ENCODE results near the gene CD53. TPM values are rescaled to one million over a fixed set of nuclear protein-coding genes. Genes with fewer than 3 reads are reported as not detected.

The CD53 gene
- total RNA-seq, 1 experiment from 2014 or later, result not detected

DNA sequence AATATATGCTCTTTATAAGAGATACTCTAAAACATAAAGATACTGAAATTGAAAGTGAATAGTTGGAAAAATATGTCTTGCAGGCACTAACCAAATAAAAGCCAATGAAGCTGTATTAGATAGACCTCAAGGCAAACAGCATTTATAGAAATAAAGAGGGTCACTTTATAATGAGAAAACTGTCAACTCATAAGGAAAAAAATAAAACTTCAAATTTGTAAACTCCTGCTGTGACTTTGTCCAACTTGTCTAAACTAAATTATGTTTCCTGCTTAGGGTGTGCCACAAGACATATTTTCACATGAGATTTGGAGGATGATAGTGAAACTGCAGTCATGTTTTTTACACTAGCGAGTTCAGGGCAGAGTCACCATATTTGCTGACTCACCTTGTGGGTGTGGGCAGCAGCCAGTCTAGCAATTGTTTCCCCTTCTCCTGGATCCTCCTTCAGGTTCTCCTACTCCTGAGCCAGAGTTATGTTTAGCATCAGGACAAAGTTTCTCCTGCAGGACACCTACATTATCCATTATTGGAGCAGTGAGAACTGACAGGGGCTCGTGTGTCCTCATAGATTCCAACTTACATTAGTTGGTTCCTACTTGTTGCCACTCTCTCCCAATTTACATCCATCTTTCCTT lies 43.8 kb downstream of the CD53 start:
- H3K27me3 ChIP-seq (replicated peaks; ENCODE audit: control insufficient read depth, insufficient read depth, low read length), result no peaks in the 10 kb centered on the region
- BruUV-seq (replicated peaks), result no TSS peak
- H3K36me3 ChIP-seq (ENCODE audit: control insufficient read depth, insufficient read depth, low read length), result no peaks in the 10 kb centered on the region
- H3K4me3 Mint-ChIP-seq (ENCODE audit: unreplicated experiment), result no peak overlapping the region
- peaks cover 7% of the 10 kb centered on the region for H3K4me1 Mint-ChIP-seq (ENCODE audit: low read depth, unreplicated experiment)
- intact Hi-C loops (cut with micrococcal nuclease; ENCODE audit: unreplicated experiment), result no loop called here
- no peaks in the 10 kb centered on the region for H3K9me3 ChIP-seq
- no peak for DNase-seq
- ChIA-PET POLR2A (no interaction called here), CTCF (no interaction called here)
- H3K27me3 Mint-ChIP-seq (ENCODE audit: insufficient read depth, unreplicated experiment), result no peaks in the 10 kb centered on the region
- no peak overlapping the region for H3K4me3 ChIP-seq (ENCODE audit: low read depth, low read length)
- no peaks in the 10 kb centered on the region for H3K9me3 Mint-ChIP-seq (ENCODE audit: unreplicated experiment)
- no peaks in the 10 kb centered on the region for H3K36me3 Mint-ChIP-seq (ENCODE audit: insufficient read depth, unreplicated experiment)
- no peak overlapping the region for H3K27ac Mint-ChIP-seq (ENCODE audit: unreplicated experiment)
- no peaks in the 10 kb centered on the region for H3K4me1 ChIP-seq
- TF ChIP-seq, protein P1, sequence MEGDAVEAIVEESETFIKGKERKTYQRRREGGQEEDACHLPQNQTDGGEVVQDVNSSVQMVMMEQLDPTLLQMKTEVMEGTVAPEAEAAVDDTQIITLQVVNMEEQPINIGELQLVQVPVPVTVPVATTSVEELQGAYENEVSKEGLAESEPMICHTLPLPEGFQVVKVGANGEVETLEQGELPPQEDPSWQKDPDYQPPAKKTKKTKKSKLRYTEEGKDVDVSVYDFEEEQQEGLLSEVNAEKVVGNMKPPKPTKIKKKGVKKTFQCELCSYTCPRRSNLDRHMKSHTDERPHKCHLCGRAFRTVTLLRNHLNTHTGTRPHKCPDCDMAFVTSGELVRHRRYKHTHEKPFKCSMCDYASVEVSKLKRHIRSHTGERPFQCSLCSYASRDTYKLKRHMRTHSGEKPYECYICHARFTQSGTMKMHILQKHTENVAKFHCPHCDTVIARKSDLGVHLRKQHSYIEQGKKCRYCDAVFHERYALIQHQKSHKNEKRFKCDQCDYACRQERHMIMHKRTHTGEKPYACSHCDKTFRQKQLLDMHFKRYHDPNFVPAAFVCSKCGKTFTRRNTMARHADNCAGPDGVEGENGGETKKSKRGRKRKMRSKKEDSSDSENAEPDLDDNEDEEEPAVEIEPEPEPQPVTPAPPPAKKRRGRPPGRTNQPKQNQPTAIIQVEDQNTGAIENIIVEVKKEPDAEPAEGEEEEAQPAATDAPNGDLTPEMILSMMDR (IDR thresholded peaks at IDR 0.05; ENCODE audit: insufficient read depth in 1 of 2, low read depth in 1 of 2, low read length in 1 of 2, severe bottlenecking in 1 of 2, unreplicated experiment in 1 of 2), result no peak

DNA sequence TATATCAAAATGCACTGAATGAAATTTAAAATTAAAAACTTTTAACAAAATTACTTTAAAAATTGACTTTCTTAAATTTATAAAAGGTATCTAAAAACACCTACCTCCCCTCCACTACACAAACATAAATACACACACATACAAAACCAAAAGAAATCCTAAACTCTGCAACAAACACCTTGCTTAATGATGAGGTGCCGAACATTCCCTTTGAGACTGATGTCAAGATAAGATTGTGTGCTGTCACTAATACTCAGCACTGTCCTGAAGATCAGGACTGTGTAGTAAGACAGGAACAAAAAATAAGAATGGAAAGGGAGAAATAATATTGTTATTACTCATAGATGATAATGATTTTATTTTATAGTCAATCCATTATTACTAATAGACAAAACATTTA lies 45.1 kb downstream of the CD53 start:
- no peaks in the 10 kb centered on the region for H3K9me3 ChIP-seq
- Mint-ChIP-seq H3K9me3 (ENCODE audit: unreplicated experiment) (no peaks in the 10 kb centered on the region), H3K27me3 (ENCODE audit: insufficient read depth, unreplicated experiment) (no peaks in the 10 kb centered on the region), H3K4me1 (ENCODE audit: low read depth, unreplicated experiment) (peaks cover 7% of the 10 kb centered on the region), H3K4me3 (ENCODE audit: unreplicated experiment) (no peak overlapping the region), H3K36me3 (ENCODE audit: insufficient read depth, unreplicated experiment) (no peaks in the 10 kb centered on the region), H3K27ac (ENCODE audit: unreplicated experiment) (no peak overlapping the region)
- ChIA-PET POLR2A (no interaction called here), CTCF (no interaction called here)
- no peaks in the 10 kb centered on the region for H3K36me3 ChIP-seq (ENCODE audit: control insufficient read depth, insufficient read depth, low read length)
- TF ChIP-seq, protein P1 (IDR thresholded peaks at IDR 0.05; ENCODE audit: insufficient read depth in 1 of 2, low read depth in 1 of 2, low read length in 1 of 2, severe bottlenecking in 1 of 2, unreplicated experiment in 1 of 2), result no peak
- H3K27me3 ChIP-seq (replicated peaks; ENCODE audit: control insufficient read depth, insufficient read depth, low read length), result no peaks in the 10 kb centered on the region
- no peak for DNase-seq
- no TSS peak for BruUV-seq (replicated peaks)
- intact Hi-C loops (cut with micrococcal nuclease; ENCODE audit: unreplicated experiment), result no loop called here
- no peaks in the 10 kb centered on the region for H3K4me1 ChIP-seq
- no peak overlapping the region for H3K4me3 ChIP-seq (ENCODE audit: low read depth, low read length)

DNA sequence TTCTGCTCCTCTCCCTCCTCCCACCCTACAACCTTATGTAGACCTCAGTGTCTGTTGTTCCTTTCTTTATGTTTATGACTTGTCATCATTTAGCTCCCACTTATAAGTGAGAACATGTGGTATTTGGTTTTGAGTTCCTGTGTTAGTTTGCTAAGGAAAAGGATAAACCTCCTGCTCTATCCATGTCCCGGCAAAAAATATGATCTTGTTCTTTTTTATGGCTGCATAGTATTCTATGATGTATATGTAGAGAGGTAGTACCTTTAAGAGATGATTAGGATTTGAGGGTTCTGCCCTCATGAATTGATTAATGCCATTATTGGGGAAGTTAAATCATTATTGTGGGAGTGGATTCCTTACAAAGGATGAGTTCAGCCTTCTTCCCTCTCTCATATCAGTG lies 49.0 kb downstream of the CD53 start:
- CTCF ChIA-PET, result no interaction called here

More for the DNA sequence above, 49.0 kb downstream of the CD53 start:
- H3K4me3 Mint-ChIP-seq (ENCODE audit: unreplicated experiment), result no peak overlapping the region
- H3K4me1 Mint-ChIP-seq (ENCODE audit: low read depth, unreplicated experiment), result peaks cover 7% of the 10 kb centered on the region
- POLR2A ChIA-PET, result no interaction called here
- Histone ChIP-seq H3K27me3 (replicated peaks; ENCODE audit: control insufficient read depth, insufficient read depth, low read length) (no peaks in the 10 kb centered on the region), H3K4me1 (no peaks in the 10 kb centered on the region), H3K36me3 (ENCODE audit: control insufficient read depth, insufficient read depth, low read length) (no peaks in the 10 kb centered on the region), H3K9me3 (no peaks in the 10 kb centered on the region), H3K4me3 (ENCODE audit: low read depth, low read length) (no peak overlapping the region)
- no TSS peak for BruUV-seq (replicated peaks)
- no peaks in the 10 kb centered on the region for H3K9me3 Mint-ChIP-seq (ENCODE audit: unreplicated experiment)
- no peak for DNase-seq
- intact Hi-C loops (cut with micrococcal nuclease; ENCODE audit: unreplicated experiment), result no loop called here
- no peak overlapping the region for H3K27ac Mint-ChIP-seq (ENCODE audit: unreplicated experiment)
- TF ChIP-seq, protein P1 (IDR thresholded peaks at IDR 0.05; ENCODE audit: insufficient read depth in 1 of 2, low read depth in 1 of 2, low read length in 1 of 2, severe bottlenecking in 1 of 2, unreplicated experiment in 1 of 2), result no peak
- H3K27me3 Mint-ChIP-seq (ENCODE audit: insufficient read depth, unreplicated experiment), result no peaks in the 10 kb centered on the region
- H3K36me3 Mint-ChIP-seq (ENCODE audit: insufficient read depth, unreplicated experiment), result no peaks in the 10 kb centered on the region
